Activated naive CD4-positive, alpha-beta T cell treated with anti-CD3 and anti-CD28 coated beads, Interleukin-2, amount 10 ng/mL, durations not matched to agents 7 days and 5 days (primary cell): Measurements from ENCODE around the gene HERC6.

Source experiments
- CTCF ChIA-PET: fragments of 350-600 bp; sonication (Branson Sonifier 250); formaldehyde crosslinking; loops from one replicate; lab custom pipeline; 2021; ENCODE audit warnings: antibody characterized with exemption; lab: Charles Lee
- DNase-seq: peaks from one replicate; pipeline ENCODE4 v3.0.0-alpha.2; 2020
- H3K27ac Mint-ChIP-seq: one replicate; pipeline ENCODE4 v1.8.0; 2021; ENCODE audit warnings: mild to moderate bottlenecking, moderate library complexity, mixed read lengths
- H3K27me3 Mint-ChIP-seq: one replicate; pipeline ENCODE4 v1.8.0; 2021; ENCODE audit warnings: mild to moderate bottlenecking, mixed read lengths
- H3K36me3 Mint-ChIP-seq: one replicate; pipeline ENCODE4 v1.8.0; 2021; ENCODE audit warnings: mixed read lengths
- H3K4me1 Mint-ChIP-seq: one replicate; pipeline ENCODE4 v1.8.0; 2021; ENCODE audit warnings: mixed read lengths
- H3K4me3 Mint-ChIP-seq: one replicate; pipeline ENCODE4 v1.8.0; 2021; ENCODE audit warnings: mild to moderate bottlenecking, moderate library complexity, mixed read lengths
- H3K9me3 Mint-ChIP-seq: one replicate; pipeline ENCODE4 v1.8.0; 2021; ENCODE audit warnings: mixed read lengths

The HERC6 gene

GRCh38 chr4:88477229-88477860, 98.7 kb downstream of the HERC6 start:
- DNase-seq = no peak
- H3K4me1 Mint-ChIP-seq = no peaks in the 10 kb centered on the region
- H3K4me3 Mint-ChIP-seq = no peak overlapping the region
- peaks cover 32% of the 10 kb centered on the region for H3K36me3 Mint-ChIP-seq
- no peaks in the 10 kb centered on the region for H3K27me3 Mint-ChIP-seq
- CTCF ChIA-PET = interaction anchor here (0.5 kb wide), 1 partner anchor 107 kb away, joined by 4 read pairs; no protein-coding TSS in a partner anchor
- no peak overlapping the region for H3K27ac Mint-ChIP-seq
- H3K9me3 Mint-ChIP-seq = no peaks in the 10 kb centered on the region

DNA sequence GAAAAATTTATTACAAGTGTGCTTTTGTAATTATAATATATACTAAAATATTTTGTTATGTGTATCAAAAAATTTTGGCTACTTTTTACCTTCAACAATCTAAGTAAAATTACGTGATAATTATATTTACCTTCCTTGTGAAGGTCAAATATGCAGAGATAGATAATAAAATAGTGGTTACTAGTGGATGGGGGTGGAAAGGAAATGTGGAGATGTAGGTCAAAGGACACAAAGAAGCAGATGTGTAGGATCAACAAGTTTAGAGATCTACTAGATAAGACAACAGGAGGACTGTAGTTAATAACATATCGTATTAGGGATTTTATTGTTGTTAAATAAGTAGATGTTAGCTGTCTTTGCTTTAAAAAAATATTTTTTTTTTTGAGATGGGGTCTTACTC, 99.6 kb downstream of the HERC6 start:
- no peaks in the 10 kb centered on the region for H3K27me3 Mint-ChIP-seq
- no peak for DNase-seq
- no peak overlapping the region for H3K27ac Mint-ChIP-seq
- H3K4me1 Mint-ChIP-seq = no peaks in the 10 kb centered on the region
- no peak overlapping the region for H3K4me3 Mint-ChIP-seq
- H3K9me3 Mint-ChIP-seq = no peaks in the 10 kb centered on the region
- CTCF ChIA-PET = no interaction called here
- H3K36me3 Mint-ChIP-seq = peaks cover 27% of the 10 kb centered on the region

DNA sequence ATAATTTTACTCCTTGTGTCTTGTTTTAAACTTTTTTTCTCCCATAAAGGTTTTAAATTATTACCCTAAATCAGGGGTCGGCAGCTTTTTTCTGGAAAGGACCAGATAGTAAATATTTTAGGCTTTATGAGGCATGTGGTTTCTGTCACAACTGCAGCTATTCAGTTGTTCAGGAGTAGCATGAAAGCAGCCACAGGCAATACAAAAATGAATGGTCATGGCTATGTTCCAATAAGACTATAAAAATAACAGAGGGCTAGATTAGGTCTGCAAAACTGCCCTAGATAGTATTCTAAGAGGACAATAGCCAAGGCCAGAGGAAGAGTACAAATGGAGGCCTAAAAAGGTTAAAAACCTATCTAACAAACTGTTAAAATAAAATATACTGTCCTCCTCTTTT, 102.9 kb downstream of the HERC6 start:
- Mint-ChIP-seq H3K4me1 (no peaks in the 10 kb centered on the region), H3K36me3 (peaks cover 9% of the 10 kb centered on the region)
- CTCF ChIA-PET = no interaction called here

GRCh38 chr4:88489100-88489761, 110.6 kb downstream of the HERC6 start:
- no peaks in the 10 kb centered on the region for H3K9me3 Mint-ChIP-seq
- H3K27me3 Mint-ChIP-seq = no peaks in the 10 kb centered on the region
- H3K36me3 Mint-ChIP-seq = peaks cover 19% of the 10 kb centered on the region
- no peak for DNase-seq
- peaks cover 17% of the 10 kb centered on the region for H3K4me1 Mint-ChIP-seq
- CTCF ChIA-PET = interaction anchor here (0.8 to 1.1 kb wide), 2 partner anchors 16 to 120 kb away, joined by 3 read pairs; no protein-coding TSS in a partner anchor
- H3K27ac Mint-ChIP-seq = peak overlapping the region; percentile 88
- no peak overlapping the region for H3K4me3 Mint-ChIP-seq

More for the DNA sequence above, 102.9 kb downstream of the HERC6 start:
- no peak overlapping the region for H3K27ac Mint-ChIP-seq
- H3K4me3 Mint-ChIP-seq = no peak overlapping the region
- no peak for DNase-seq
- H3K27me3 Mint-ChIP-seq = no peaks in the 10 kb centered on the region
- no peaks in the 10 kb centered on the region for H3K9me3 Mint-ChIP-seq
